Forelimb muscle (tissue), 1 donor: ENCODE measurements around the gene SMG7. TPM values are rescaled to one million over a fixed set of nuclear protein-coding genes. Genes with fewer than 3 reads are reported as not detected.

ENCODE experiments used
- DNase-seq: peaks from one replicate; pipeline ENCODE4 v3.0.0-alpha.2; 2013; ENCODE audit warnings: low read depth
- polyA plus RNA-seq: library from polyadenylated mRNA; unstranded; fragments of 120-200 nt; gene quantifications from one replicate; pipeline ENCODE4 v1.2.1, GENCODE V29; 2013; ENCODE audit not compliant: insufficient read length

Gene SMG7
- polyA plus RNA-seq, 1 donor, result 32.6 TPM

GRCh38 chr1:183589874-183590243 lies 117.6 kb downstream of the SMG7 start:
- DNase-seq, result no peak

DNA sequence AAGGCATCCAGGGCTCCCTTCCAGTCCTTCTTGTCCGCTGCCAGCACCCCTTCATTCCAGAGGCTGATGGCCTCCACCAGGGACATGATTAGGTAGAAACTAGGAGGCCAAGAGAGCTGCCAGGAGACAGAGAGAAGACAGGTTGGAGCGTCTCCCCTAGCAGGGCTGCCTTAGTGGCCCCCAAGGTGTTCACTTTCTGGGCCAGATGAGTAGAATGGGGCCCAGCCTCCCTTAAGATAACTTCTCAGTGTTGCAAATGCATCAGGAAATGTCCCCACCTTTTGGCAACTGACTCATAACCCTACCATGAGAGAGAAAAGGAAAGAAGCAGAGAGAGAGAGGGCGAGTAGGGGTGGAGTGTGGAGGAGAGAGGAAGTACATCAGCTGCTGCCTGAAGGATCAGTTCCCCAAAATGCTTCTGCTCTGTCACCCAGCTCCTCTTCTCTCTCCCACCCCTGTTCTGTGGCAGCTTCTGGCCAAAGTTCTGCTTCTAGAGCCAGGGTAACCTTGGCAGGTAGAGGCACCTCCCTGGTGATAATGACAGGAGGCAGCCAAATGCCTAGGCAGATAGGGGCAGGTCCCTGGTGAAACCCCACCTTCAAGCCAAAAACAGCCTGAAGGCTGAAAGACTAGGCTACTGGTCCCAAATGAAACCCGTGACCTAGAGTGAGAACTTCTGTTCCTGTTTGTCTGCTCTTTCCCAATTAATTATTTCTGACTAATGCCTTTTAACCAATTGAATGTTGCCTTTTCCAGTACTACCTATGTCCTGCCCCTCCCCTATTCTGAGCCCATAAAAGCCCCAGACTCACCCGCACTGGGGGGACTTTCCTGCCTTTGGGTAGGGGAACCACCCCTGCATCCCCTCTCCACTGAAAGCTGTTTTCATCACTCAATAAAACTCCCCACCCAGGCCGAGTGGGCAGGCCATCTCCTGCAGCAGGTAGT lies 118.2 kb downstream of the SMG7 start, which contains the start of gene NCF2:
NCF2 (minus strand) TSS at position 216 of the 948 bp plus-strand sequence; CDS start at position 86, 130 bp downstream.
- DNase-seq, result no peak

GRCh38 chr1:183592733-183593132 lies 120.4 kb downstream of the SMG7 start:
- DNase-seq, result no peak

GRCh38 chr1:183593356-183593755 lies 121.1 kb downstream of the SMG7 start:
- no peak for DNase-seq

DNA sequence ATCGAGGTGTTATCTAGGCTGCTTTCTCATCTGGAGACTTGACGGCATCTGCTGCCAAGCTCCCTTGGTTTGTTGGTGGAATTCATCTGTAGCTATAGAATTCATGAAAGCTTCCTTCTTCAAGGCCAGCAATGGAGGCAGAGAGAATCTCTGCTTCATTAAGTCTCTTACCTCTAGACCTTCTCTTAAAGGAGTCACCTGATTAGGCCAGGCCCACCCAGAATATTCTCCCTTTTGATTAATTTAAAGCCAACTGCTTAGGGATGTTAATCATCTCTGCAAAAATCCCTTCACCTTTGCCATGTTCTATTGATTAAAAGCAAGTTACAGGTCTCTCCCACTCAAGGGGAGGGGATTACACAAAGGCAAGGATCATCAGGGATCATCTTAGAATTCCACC lies 123.2 kb downstream of the SMG7 start:
- no peak for DNase-seq

DNA sequence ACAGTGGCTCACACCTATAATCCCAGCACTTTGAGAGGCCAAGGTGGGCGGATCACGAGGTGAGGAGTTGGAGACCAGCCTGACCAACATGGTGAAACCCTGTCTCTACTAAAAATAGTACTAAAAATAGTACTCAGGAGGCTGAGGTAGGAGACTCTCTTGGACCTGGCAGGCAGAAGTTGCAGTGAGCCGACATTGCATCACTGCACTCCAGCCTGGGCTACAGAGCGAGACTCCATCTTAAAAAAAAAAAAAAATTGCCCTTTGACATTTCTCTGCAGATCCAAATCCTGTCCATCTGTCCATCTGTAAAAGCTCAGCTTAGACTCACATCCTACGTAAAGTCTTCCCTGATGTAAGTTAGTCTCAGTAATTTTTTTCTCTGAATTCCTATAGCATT lies 124.2 kb downstream of the SMG7 start:
- no peak for DNase-seq

DNA sequence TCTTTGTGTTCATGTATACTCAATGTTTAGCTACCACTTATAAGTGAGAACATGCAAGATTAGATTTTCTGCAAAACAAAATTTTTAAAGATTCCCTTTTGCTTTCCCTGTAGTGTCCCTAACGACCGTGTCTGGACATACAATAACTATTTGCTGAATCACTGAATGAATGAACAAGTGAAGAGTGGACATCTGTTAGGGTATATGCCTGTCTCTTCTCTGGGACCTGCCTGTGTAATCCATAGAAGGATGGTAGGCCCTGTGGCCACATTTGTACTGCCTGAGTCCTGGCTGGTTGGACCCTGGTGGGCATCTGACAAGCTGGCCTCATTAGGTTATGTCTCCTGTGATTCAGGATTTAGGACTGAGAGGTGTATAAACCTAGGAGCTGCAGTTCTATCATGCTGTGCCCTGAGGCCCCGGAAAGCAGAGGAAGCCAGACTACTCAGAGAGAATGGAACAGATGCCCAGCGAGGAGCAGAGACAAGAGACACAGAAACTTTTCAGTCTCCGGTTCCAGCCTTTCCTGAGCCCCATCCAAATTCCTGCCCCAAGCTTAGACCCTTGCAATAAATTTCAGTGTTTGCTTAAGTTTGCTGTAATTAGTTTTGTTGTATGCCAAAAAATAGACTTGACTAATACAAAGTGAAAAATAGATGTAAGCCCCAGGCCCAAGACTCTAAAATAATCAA lies 125.5 kb downstream of the SMG7 start:
- DNase-seq, result no peak

DNA sequence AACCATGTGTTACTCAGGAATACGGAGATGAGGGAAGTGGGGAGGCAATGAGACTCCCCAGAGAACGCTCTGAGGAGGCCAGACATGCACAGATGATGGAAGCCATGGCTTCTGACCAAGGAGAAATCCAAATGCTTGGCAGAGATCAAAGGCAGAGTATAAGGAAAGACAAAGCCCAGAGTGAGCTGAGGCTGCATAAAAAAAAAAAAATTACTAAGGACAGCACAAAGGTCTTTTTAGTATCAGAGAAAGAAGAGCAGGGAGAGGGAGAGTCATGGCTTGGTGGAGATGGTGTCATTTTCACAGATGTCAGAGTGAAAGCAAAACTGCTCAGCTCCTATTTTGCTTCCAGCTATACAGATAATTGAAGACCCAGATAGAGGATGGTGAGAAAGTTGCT lies 126.1 kb downstream of the SMG7 start:
- DNase-seq, result no peak

GRCh38 chr1:183600136-183600535 lies 127.8 kb downstream of the SMG7 start:
- no peak for DNase-seq

DNA sequence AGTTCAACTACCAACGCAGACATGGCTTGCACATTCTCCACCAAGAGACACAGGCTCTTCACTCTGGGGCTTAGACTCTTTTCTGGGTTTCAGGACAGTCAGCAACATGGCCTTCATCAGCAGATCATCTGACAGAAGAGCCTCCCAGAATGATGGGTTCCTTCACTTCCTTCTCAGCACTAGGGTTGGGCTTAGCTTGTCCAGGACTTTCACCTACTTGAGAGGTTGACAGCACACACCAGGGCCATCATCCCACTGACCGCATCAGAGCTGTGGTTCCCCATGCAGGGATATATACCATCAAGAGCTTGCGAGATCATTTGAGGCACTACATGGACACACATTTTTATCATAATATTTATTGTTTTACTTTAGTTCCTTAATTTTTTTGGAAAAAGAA lies 128.3 kb downstream of the SMG7 start:
- no peak for DNase-seq

GRCh38 chr1:183602510-183602909 lies 130.2 kb downstream of the SMG7 start:
- no peak for DNase-seq

Other genes with a start within 250 kb of the SMG7 start
- gene NMNAT2, start 54.1 kb upstream of the SMG7 start, polyA plus RNA-seq, result 0.68 TPM
- gene NCF2, start 118.0 kb downstream of the SMG7 start, polyA plus RNA-seq, result 4.0 TPM
- gene ARPC5, start 163.3 kb downstream of the SMG7 start, polyA plus RNA-seq, result 84.6 TPM
- gene APOBEC4, start 180.8 kb downstream of the SMG7 start, polyA plus RNA-seq, result not detected